GM12874 (cell line): ENCODE results near the gene KAT7.

Experiments used
- CTCF ChIP-seq: IDR thresholded peaks from 2 replicates; pipeline ENCODE4 v1.5.1; 2011; ENCODE audit warnings: low read depth, mild to moderate bottlenecking, control low read depth, low read length, moderate library complexity; ENCODE audit not compliant: insufficient read depth

KAT7 gene

DNA sequence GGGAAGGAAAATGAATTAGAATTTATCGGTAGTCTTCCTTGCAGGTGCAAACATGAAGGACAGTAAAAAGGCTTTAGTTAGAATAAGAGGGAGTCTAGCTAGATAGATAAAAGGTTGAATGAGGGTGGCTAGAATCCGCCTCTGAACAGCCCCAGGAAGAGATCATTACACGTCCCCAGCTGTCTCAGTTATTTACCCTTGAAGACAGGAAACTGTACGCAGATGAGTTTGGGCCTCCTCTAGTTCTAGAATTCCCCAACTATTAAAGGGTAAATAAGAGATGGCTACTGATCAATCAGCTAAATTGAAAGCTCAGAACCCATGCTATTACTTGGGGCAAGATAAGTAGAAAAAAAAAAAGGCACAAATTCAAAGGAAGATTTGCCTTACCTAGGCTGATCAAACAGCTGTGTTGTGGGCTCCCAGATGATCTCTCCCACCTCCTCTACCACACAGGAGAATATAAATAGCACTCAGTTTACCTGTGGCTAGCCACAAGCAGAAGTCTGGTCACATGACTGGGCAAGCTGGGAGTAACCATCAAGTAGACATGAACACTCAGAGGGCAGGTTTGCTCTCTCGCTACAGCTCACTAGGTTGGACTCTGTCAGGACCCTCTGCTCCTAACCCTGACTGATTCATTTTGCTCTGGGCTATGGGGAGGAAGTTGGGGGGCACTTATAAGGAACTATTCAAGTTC is 41.5 kb upstream of the KAT7 start:
- TF ChIP-seq CTCF = no peak

DNA sequence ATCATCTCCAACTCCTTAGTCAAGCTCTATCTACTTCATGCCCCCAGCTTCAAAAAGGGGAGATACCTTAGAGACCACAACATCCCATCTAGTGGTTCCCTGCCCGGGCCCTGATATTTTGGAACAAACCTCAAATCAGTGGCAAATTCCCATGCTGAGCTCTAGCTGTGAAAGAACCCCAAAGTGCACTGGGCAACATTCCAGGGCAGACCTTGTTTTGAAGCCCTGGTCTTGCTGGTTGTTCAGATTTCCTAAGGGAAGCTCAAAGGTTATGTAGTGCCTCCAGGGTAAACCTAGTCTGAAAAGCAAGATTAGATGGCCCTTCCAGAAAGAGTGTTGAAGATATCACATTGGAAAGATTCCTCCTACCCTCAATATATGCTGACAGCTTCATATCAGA is 40.8 kb upstream of the KAT7 start:
- no peak for TF ChIP-seq CTCF

DNA sequence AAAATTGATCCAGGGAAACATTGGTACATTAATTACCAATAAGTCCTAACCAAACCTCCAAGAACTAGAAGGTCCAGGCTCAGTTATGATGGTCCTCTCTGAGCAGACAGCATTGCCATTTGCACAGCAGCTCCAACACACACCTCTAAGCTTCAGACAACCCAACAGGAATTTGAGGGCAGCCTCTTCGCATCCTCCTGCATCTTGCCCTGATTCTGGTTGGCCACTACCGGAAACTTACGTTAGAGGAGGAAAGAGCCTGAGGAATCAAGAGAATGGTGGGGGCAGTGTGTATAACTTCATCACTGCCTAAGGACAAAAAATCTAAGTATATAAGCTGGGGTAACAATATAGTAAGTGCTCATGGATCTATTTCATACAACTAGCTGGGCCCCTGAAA is 40.3 kb upstream of the KAT7 start:
- no peak for TF ChIP-seq CTCF

- TF ChIP-seq CTCF = no peak
Observed at GRCh38 chr17:49748791-49749190, 39.7 kb upstream of the KAT7 start.

GRCh38 chr17:49749730-49750129 is 38.8 kb upstream of the KAT7 start:
- TF ChIP-seq CTCF = no peak

DNA sequence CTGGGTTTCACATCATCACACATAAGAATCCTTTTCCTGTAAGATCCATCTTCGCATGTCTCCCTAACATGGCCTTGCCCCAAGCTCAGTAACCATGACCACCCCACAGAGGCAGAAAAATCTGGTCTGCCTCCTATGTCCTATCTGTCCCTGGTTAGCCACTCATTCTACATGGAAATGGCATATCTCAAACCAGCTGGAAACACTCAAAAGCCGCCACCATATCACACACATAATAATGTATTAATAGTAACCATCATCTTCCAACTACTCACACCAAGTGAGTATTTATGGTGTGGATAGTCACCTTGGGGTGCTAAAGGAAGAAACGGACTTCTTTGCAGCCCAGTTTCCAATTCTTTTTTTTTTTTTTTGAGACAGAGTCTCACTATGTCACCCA is 36.0 kb upstream of the KAT7 start:
- no peak for TF ChIP-seq CTCF

- no peak for TF ChIP-seq CTCF
Observed at GRCh38 chr17:49753959-49754391, 34.5 kb upstream of the KAT7 start.
